GM21360 (cell line): ENCODE measurements around the gene DPP9.

ENCODE experiments used
- ATAC-seq: cut with Tn5 transposase; IDR thresholded peaks from one replicate; pipeline ENCODE4 v1.9.1; 2021; ENCODE audit warnings: mild to moderate bottlenecking, moderate library complexity; ENCODE audit not compliant: unreplicated experiment

Gene DPP9

GRCh38 chr19:4660993-4661392 lies 62.6 kb downstream of the DPP9 start:
- no peak for ATAC-seq

- ATAC-seq, result no peak
Measured at GRCh38 chr19:4660181-4660791, 63.4 kb downstream of the DPP9 start.

GRCh38 chr19:4657835-4658234 lies 65.8 kb downstream of the DPP9 start:
- no peak for ATAC-seq

GRCh38 chr19:4657262-4657661 lies 66.4 kb downstream of the DPP9 start:
- no peak for ATAC-seq

DNA sequence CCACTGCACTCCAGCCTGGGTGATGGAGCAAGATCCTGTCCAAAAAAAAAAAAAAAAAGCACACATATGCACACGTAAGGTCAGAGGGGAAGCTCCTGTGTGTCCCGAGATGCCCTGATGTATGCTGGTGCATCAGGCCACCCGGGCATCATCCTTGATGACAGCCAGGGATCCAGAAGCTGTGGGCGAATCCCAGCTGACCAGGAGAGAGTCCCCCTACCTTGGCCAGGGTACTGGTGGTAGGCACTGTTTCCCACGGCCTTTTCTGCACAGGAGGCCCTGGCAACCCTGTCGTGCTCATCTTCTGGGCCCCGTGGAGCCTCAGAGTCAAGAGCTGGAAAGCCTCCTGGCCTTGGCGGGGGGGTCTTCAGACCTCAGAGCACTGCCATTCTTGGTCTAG lies 67.5 kb downstream of the DPP9 start:
- no peak for ATAC-seq

- ATAC-seq, result no peak
Measured at GRCh38 chr19:4654437-4655361, 68.9 kb downstream of the DPP9 start.

DNA sequence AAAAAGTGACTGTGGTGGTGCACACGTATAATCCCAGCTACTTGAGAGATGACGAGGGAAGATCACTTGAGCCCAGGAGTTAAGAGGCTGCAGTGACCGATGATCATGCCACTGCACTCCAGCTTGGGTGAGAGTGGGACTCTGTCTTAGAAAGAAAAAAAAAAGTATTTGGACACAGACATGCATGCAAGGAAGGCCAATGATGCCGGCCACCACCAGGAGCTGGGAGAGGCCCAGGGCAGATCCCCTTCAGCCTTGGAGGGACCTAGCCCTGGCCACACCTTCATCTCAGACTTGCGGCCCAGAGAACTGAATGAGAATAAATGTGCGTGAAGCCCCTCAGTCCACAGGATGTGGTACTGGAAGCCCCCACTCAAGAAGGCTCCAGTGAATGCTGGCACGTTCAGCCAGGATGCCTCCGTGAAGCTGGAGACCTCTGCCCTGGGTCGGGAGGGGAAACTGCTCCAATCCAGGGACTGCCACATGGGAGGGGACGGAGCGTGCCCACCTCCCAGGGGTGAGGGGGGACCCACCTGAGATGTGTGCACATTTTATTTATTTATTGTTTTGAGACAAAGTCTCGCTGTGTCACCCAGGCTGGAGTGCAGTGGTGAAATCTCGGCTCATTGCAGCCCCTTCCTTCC lies 69.7 kb downstream of the DPP9 start:
- no peak for ATAC-seq

GRCh38 chr19:4652075-4652474 lies 71.6 kb downstream of the DPP9 start:
- ATAC-seq, result no peak

- ATAC-seq, result no peak
Measured at GRCh38 chr19:4650159-4650558, 73.5 kb downstream of the DPP9 start.

DNA sequence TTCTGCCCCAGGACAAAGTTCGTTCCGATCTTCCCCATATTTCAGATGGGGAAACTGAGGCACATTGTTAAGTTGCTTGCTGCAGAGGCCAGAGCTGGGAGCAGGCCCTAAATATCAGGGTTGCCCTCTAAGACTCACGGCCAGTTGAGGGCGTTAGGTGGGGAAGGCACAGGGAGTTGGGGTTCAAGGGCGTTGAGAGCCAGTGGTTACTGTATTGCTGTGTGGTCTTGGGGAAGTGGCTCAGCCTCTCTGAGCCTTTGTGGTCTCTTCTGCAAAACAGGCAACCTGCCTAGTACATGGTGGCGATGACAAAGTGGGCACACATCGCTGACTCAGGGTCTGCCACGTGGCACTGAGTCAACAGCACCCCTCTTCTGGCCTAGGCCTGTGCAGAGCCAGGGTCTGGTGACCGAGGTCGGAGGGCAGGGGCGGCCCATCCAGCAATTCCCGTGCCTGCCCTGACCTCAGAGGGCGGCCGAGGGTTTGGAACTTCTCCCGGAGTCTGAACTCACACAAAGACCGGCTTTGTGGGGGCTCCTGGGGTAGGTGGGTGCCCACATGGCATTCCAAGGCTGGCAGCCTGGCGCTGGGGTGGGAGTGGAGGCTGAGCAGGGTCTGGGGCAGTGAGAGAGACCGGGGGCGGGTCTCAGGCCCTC lies 74.1 kb downstream of the DPP9 start:
- no peak for ATAC-seq

- no peak for ATAC-seq
Measured at GRCh38 chr19:4647676-4648644, 75.7 kb downstream of the DPP9 start.

- no peak for ATAC-seq
Measured at GRCh38 chr19:4645718-4646117, 77.9 kb downstream of the DPP9 start.

GRCh38 chr19:4642625-4643024 lies 81.0 kb downstream of the DPP9 start:
- ATAC-seq, result no peak

GRCh38 chr19:4641132-4641531 lies 82.5 kb downstream of the DPP9 start:
- no peak for ATAC-seq

DNA sequence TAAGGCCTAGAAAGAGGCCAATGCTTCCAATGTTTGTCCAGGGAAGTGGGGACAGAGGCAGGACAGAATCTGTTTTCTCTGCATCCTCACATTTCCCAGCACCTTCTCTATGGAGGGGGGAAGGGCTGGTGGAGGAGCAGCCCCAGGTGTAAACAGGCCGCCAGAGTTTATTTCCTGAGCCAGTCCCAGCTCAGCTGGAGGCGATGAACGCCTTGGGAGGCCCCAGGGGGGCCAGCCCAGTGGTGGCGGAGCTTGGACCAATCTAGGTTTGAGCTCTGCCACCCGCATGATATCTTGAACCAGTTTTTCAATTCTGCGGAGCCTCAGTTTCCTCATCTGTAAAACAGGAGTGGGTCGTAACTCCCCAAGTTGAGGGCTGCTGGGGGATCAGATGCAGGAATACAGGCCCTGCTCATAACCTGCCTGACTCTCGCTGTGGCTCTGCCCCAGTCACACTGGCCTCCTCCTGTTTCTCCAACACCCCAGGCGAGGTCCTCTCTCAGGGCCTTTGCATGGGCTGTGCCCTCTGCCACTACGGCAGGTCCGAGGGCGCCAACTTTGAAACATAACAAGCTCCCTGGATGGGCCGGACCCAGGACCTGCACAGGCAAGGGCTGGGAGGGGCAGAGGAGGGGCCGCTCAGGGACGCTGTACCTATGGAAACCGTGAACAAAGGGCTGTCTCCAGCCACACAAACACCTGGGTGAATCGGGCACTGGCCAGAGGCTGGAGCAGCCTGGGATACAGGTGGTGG lies 83.2 kb downstream of the DPP9 start:
- ATAC-seq, result no peak

- ATAC-seq, result peak; percentile 7
Measured at GRCh38 chr19:4639531-4640246, 84.0 kb downstream of the DPP9 start.

- ATAC-seq, result peak; percentile 71
Measured at GRCh38 chr19:4638828-4639530, 84.7 kb downstream of the DPP9 start, which contains the start of gene TNFAIP8L1. Gene TNFAIP8L1, plus strand, starts transcription at chr19:4639516. Its CDS starts 12,354 bp downstream, at chr19:4651870.

DNA sequence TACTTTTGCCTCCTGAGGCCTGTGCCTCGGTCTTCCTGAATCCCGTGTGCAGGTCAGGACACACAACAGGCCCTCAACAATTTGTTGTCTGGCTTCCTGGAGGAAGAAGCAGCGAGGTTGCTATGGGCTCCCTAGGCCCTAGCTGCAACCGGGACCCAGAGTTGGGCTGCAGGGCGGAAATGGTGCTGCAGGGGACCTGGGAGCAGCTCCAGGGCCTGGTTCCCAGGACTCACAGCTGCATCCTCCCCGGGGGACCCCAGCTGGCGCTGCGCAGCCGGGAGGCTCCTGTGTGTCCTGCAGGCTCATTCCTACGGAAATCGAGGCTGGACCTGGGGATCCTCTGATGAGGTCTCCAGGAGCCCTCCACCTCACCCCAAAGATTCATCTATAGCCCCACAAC lies 85.3 kb downstream of the DPP9 start:
- ATAC-seq, result no peak
